Measurements from ENCODE around the gene CADPS. TPM values are rescaled to one million over a fixed set of nuclear protein-coding genes. Genes with fewer than 3 reads are reported as not detected.

Gene CADPS
- total RNA-seq, 1 experiment from 2014 or later, result not detected

- H3K9me2 ChIP-seq (ENCODE audit: insufficient read depth), result no peaks in the 10 kb centered on the region
- intact Hi-C loops (cut with micrococcal nuclease; ENCODE audit: unreplicated experiment), result no loop called here
- ChIA-PET CTCF (no interaction called here), POLR2A (ENCODE audit: unreplicated experiment) (no interaction called here)
- no peak overlapping the region for H3K4me3 ChIP-seq
- H3K9me3 ChIP-seq (ENCODE audit: insufficient read depth, low read depth), result no peaks in the 10 kb centered on the region
- no peak overlapping the region for H3K27ac ChIP-seq
- no peak for DNase-seq
- no peaks in the 10 kb centered on the region for H3K79me2 ChIP-seq (ENCODE audit: low read depth)
- BruUV-seq (replicated peaks), result no TSS peak
- H3K4me2 ChIP-seq, result no peak overlapping the region
- H3F3A ChIP-seq (ENCODE audit: insufficient read depth, low read depth), result no peaks in the 10 kb centered on the region
- no peaks in the 10 kb centered on the region for H3K4me1 ChIP-seq (replicated peaks; ENCODE audit: insufficient read depth)
- no peak for TF ChIP-seq CTCF (conservative IDR thresholded peaks at IDR 0.05)
- no peak for TF ChIP-seq EZH2 (IDR thresholded peaks at IDR 0.05; ENCODE audit: low read depth)
- no peak overlapping the region for H2AFZ ChIP-seq
- no peaks in the 10 kb centered on the region; the same call in 1 of the 2 replicates for H3K27me3 ChIP-seq (ENCODE audit: insufficient read depth, low read depth)
- H4K20me1 ChIP-seq (ENCODE audit: insufficient read depth), result no peaks in the 10 kb centered on the region
- no peaks in the 10 kb centered on the region for H3K36me3 ChIP-seq (ENCODE audit: low read depth)
Observed at GRCh38 chr3:62653796-62654195, 221.4 kb downstream of the CADPS start.

GRCh38 chr3:62647711-62648110, 227.5 kb downstream of the CADPS start:
- no peak overlapping the region for H3K27ac ChIP-seq
- no peaks in the 10 kb centered on the region for H3K9me3 ChIP-seq (ENCODE audit: insufficient read depth, low read depth)
- TF ChIP-seq CTCF (conservative IDR thresholded peaks at IDR 0.05), result no peak
- TF ChIP-seq EZH2 (IDR thresholded peaks at IDR 0.05; ENCODE audit: low read depth), result no peak
- no peaks in the 10 kb centered on the region for H3K4me1 ChIP-seq (replicated peaks; ENCODE audit: insufficient read depth)
- no peak for DNase-seq
- no peaks in the 10 kb centered on the region for H3F3A ChIP-seq (ENCODE audit: insufficient read depth, low read depth)
- no peaks in the 10 kb centered on the region for H4K20me1 ChIP-seq (ENCODE audit: insufficient read depth)
- POLR2A ChIA-PET (ENCODE audit: unreplicated experiment), result no interaction called here
- no peaks in the 10 kb centered on the region; the same call in 1 of the 2 replicates for H3K27me3 ChIP-seq (ENCODE audit: insufficient read depth, low read depth)
- no peak overlapping the region for H3K4me2 ChIP-seq
- BruUV-seq (replicated peaks), result no TSS peak
- H2AFZ ChIP-seq, result no peak overlapping the region
- no peaks in the 10 kb centered on the region for H3K36me3 ChIP-seq (ENCODE audit: low read depth)
- CTCF ChIA-PET, result no interaction called here
- no peaks in the 10 kb centered on the region for H3K9me2 ChIP-seq (ENCODE audit: insufficient read depth)
- no peaks in the 10 kb centered on the region for H3K79me2 ChIP-seq (ENCODE audit: low read depth)
- intact Hi-C loops (cut with micrococcal nuclease; ENCODE audit: unreplicated experiment), result no loop called here
- no peak overlapping the region for H3K4me3 ChIP-seq

GRCh38 chr3:62644493-62644892, 230.7 kb downstream of the CADPS start:
- no peak overlapping the region for H3K4me2 ChIP-seq
- H3K27ac ChIP-seq, result no peak overlapping the region
- no TSS peak for BruUV-seq (replicated peaks)
- TF ChIP-seq CTCF (conservative IDR thresholded peaks at IDR 0.05) (no peak), EZH2 (IDR thresholded peaks at IDR 0.05; ENCODE audit: low read depth) (no peak)
- ChIA-PET CTCF (no interaction called here), POLR2A (ENCODE audit: unreplicated experiment) (no interaction called here)
- no peaks in the 10 kb centered on the region for H3K27me3 ChIP-seq (ENCODE audit: insufficient read depth, low read depth)
- H3K79me2 ChIP-seq (ENCODE audit: low read depth), result no peaks in the 10 kb centered on the region
- H3K4me1 ChIP-seq (replicated peaks; ENCODE audit: insufficient read depth), result no peaks in the 10 kb centered on the region
- intact Hi-C loops (cut with micrococcal nuclease; ENCODE audit: unreplicated experiment), result no loop called here
- H3K9me2 ChIP-seq (ENCODE audit: insufficient read depth), result no peaks in the 10 kb centered on the region
- H4K20me1 ChIP-seq (ENCODE audit: insufficient read depth), result no peaks in the 10 kb centered on the region
- H3K4me3 ChIP-seq, result no peak overlapping the region
- no peak overlapping the region for H2AFZ ChIP-seq
- H3F3A ChIP-seq (ENCODE audit: insufficient read depth, low read depth), result no peaks in the 10 kb centered on the region
- no peaks in the 10 kb centered on the region for H3K36me3 ChIP-seq (ENCODE audit: low read depth)
- DNase-seq, result no peak
- no peaks in the 10 kb centered on the region for H3K9me3 ChIP-seq (ENCODE audit: insufficient read depth, low read depth)

Measured in PC-9 (cell line).